ENCODE results near the gene TMC4.
"Not testable (repeated sequence)": the region's sequence is repeated elsewhere in the genome, so short reads cannot be mapped to it uniquely, and the experiment has no call there.

Gene TMC4

GRCh38 chr19:54201980-54202379, 29.0 kb upstream of the TMC4 start:
- H3K27me3 Mint-ChIP-seq (ENCODE audit: low read depth, poor library complexity), result peaks cover 8% of the 10 kb centered on the region
- peaks cover 66% of the 10 kb centered on the region for H3K36me3 Mint-ChIP-seq (ENCODE audit: low read depth)
- no peaks in the 10 kb centered on the region for H3K9me3 Mint-ChIP-seq
- no peak for DNase-seq
- peak overlapping the region; percentile 100 for H3K27ac Mint-ChIP-seq
- peak overlapping the region; percentile 94 for H3K4me3 Mint-ChIP-seq
- TF ChIP-seq CTCF (IDR thresholded peaks at IDR 0.05), result no peak
- peaks cover 66% of the 10 kb centered on the region for H3K4me1 Mint-ChIP-seq

- peak overlapping the region; percentile 94 for H3K4me3 Mint-ChIP-seq
- H3K9me3 Mint-ChIP-seq, result no peaks in the 10 kb centered on the region
- peak overlapping the region; percentile 100 for H3K27ac Mint-ChIP-seq
- no peak for DNase-seq
- peaks cover 63% of the 10 kb centered on the region for H3K36me3 Mint-ChIP-seq (ENCODE audit: low read depth)
- H3K4me1 Mint-ChIP-seq, result peaks cover 60% of the 10 kb centered on the region
- H3K27me3 Mint-ChIP-seq (ENCODE audit: low read depth, poor library complexity), result peaks cover 8% of the 10 kb centered on the region
- no peak for TF ChIP-seq CTCF (IDR thresholded peaks at IDR 0.05)
Measured at GRCh38 chr19:54201172-54201701, 28.3 kb upstream of the TMC4 start.

GRCh38 chr19:54199401-54199800, 26.4 kb upstream of the TMC4 start:
- DNase-seq, result no peak
- no peak for TF ChIP-seq CTCF (IDR thresholded peaks at IDR 0.05)
- H3K27ac Mint-ChIP-seq, result peak overlapping the region; percentile 98
- H3K4me1 Mint-ChIP-seq, result peaks cover 43% of the 10 kb centered on the region
- H3K4me3 Mint-ChIP-seq, result peak overlapping the region; percentile 77
- peaks cover 59% of the 10 kb centered on the region for H3K36me3 Mint-ChIP-seq (ENCODE audit: low read depth)
- peaks cover 5% of the 10 kb centered on the region for H3K27me3 Mint-ChIP-seq (ENCODE audit: low read depth, poor library complexity)
- H3K9me3 Mint-ChIP-seq, result no peaks in the 10 kb centered on the region

- Mint-ChIP-seq H3K27me3 (ENCODE audit: low read depth, poor library complexity) (peaks cover 5% of the 10 kb centered on the region), H3K27ac (peak overlapping the region; percentile 31), H3K4me1 (peaks cover 37% of the 10 kb centered on the region), H3K36me3 (ENCODE audit: low read depth) (peaks cover 52% of the 10 kb centered on the region), H3K9me3 (no peaks in the 10 kb centered on the region), H3K4me3 (no peak overlapping the region)
- no peak for DNase-seq
- TF ChIP-seq CTCF (IDR thresholded peaks at IDR 0.05), result no peak
Measured at GRCh38 chr19:54197121-54197520, 24.2 kb upstream of the TMC4 start.

GRCh38 chr19:54196536-54196935, 23.6 kb upstream of the TMC4 start:
- peaks cover 7% of the 10 kb centered on the region for H3K27me3 Mint-ChIP-seq (ENCODE audit: low read depth, poor library complexity)
- peaks cover 46% of the 10 kb centered on the region for H3K36me3 Mint-ChIP-seq (ENCODE audit: low read depth)
- no peak for DNase-seq
- H3K27ac Mint-ChIP-seq, result peak overlapping the region; percentile 79
- no peak for TF ChIP-seq CTCF (IDR thresholded peaks at IDR 0.05)
- H3K4me1 Mint-ChIP-seq, result peaks cover 37% of the 10 kb centered on the region
- no peaks in the 10 kb centered on the region for H3K9me3 Mint-ChIP-seq
- no peak overlapping the region for H3K4me3 Mint-ChIP-seq

GRCh38 chr19:54194463-54194862, 21.5 kb upstream of the TMC4 start:
- DNase-seq; H3K4me3 Mint-ChIP-seq; H3K27ac Mint-ChIP-seq; H3K27me3 Mint-ChIP-seq (ENCODE audit: low read depth, poor library complexity); H3K9me3 Mint-ChIP-seq: not testable (repeated sequence)
- peaks cover 28% of the 10 kb centered on the region for H3K4me1 Mint-ChIP-seq
- H3K36me3 Mint-ChIP-seq (ENCODE audit: low read depth), result peaks cover 38% of the 10 kb centered on the region
